H1 (cell line): Measurements from ENCODE around the gene SLC39A9. TPM values are rescaled to one million over a fixed set of nuclear protein-coding genes. Genes with fewer than 3 reads are reported as not detected.

Source experiments
- CTCF ChIA-PET: fragments of 300-600 bp; sonication (Branson Sonifier 250); formaldehyde crosslinking; loops from one replicate; lab custom pipeline; 2021; ENCODE audit not compliant: partially characterized antibody; lab: Charles Lee
- POLR2A ChIA-PET: fragments of 300-600 bp; sonication (Branson Sonifier 250); formaldehyde crosslinking; loops from one replicate; lab custom pipeline; 2021; ENCODE audit warnings: inconsistent platforms; ENCODE audit not compliant: partially characterized antibody; lab: Charles Lee
- DNase-seq, 2 experiments: peaks; one replicate each; pipeline versions ENCODE4 v3.0.0 to v3.0.0-alpha.2; 2010 to 2022; ENCODE audit warnings: low spot score in 2 of 2, low read depth in 1 of 2, mixed read lengths in 1 of 2
- FAIRE-seq: peaks from 2 replicates; lab custom pipeline; 2011; peaks lifted over from hg19 to GRCh38; lab: Jason Lieb, UNC
- H2AFZ ChIP-seq: 2 replicates; pipeline ENCODE4 v1.8.1; 2012; ENCODE audit warnings: low read length, inconsistent platforms
- H2AK5ac ChIP-seq: 2 replicates; pipeline ENCODE4 v1.6.1; 2013; ENCODE audit warnings: low read depth, low read length
- H2BK120ac ChIP-seq: replicated peaks from 2 replicates; pipeline ENCODE3; 2013; ENCODE audit warnings: low read depth, low read length, inconsistent platforms
- H2BK12ac ChIP-seq: 2 replicates; pipeline ENCODE4 v1.6.1; 2013; ENCODE audit warnings: low read depth, low read length
- H2BK15ac ChIP-seq: 2 replicates; pipeline ENCODE4 v1.6.1; 2013; ENCODE audit warnings: low read length
- H2BK20ac ChIP-seq: 2 replicates; pipeline ENCODE4 v1.6.1; 2013; ENCODE audit warnings: low read length
- H2BK5ac ChIP-seq: 2 replicates; pipeline ENCODE4 v1.6.1; 2013; ENCODE audit warnings: low read depth, low read length
- H3K14ac ChIP-seq: 2 replicates; pipeline ENCODE4 v1.6.1; 2013; ENCODE audit warnings: inconsistent platforms; ENCODE audit not compliant: insufficient read length
- H3K18ac ChIP-seq: 2 replicates; pipeline ENCODE4 v1.6.1; 2013; ENCODE audit warnings: low read length; ENCODE audit errors: extremely low read depth
- H3K23ac ChIP-seq: 2 replicates; pipeline ENCODE4 v1.6.1; 2013; ENCODE audit warnings: inconsistent platforms; ENCODE audit not compliant: insufficient read length
- H3K23me2 ChIP-seq: 2 replicates; pipeline ENCODE4 v1.6.1; 2013; ENCODE audit warnings: low read depth, low read length
- H3K27ac ChIP-seq: 2 replicates; pipeline ENCODE4 v1.6.1; 2011; ENCODE audit warnings: low read depth, low read length, inconsistent platforms
- H3K27me3 ChIP-seq, 4 experiments: replicated peaks in 1 of 4; 1 replicate in 1 of 4; 2 replicates in 3 of 4; pipeline versions ENCODE4 v1.6.1 to v1.8.1; 2011 to 2013; ENCODE audit warnings: low read length in 3 of 4, mild to moderate bottlenecking in 3 of 4, inconsistent platforms in 2 of 4, mixed read lengths in 2 of 4, moderate library complexity in 1 of 4; ENCODE audit not compliant: control insufficient read depth in 3 of 4, insufficient read depth in 3 of 4; ENCODE audit errors: extremely low read depth in 1 of 4
- H3K36me3 ChIP-seq, 4 experiments: 2 replicates each; pipeline versions ENCODE4 v1.6.1 to v1.8.1; 2011 to 2013; ENCODE audit warnings: mild to moderate bottlenecking in 4 of 4, low read length in 3 of 4, moderate library complexity in 2 of 4, control low read depth in 1 of 4, inconsistent platforms in 1 of 4; ENCODE audit not compliant: insufficient read depth in 4 of 4, control insufficient read depth in 2 of 4
- H3K4ac ChIP-seq: replicated peaks from 2 replicates; pipeline ENCODE3; 2013; ENCODE audit warnings: low read length, low read depth, mixed read lengths, inconsistent platforms; ENCODE audit not compliant: insufficient read length
- H3K4me1 ChIP-seq, 4 experiments: replicated peaks in 1 of 4; 1 replicate in 1 of 4; 2 replicates in 3 of 4; pipeline versions ENCODE4 v1.6.1 to v1.8.1; 2011 to 2013; ENCODE audit warnings: low read length in 3 of 4, inconsistent platforms in 2 of 4, mixed read lengths in 1 of 4; ENCODE audit not compliant: insufficient read depth in 4 of 4, control insufficient read depth in 3 of 4
- H3K4me2 ChIP-seq, 2 experiments: 2 replicates each; pipeline versions ENCODE4 v1.6.1 to v1.8.1; 2011 to 2013; ENCODE audit warnings: low read depth in 2 of 2, low read length in 2 of 2, control low read depth in 1 of 2, inconsistent platforms in 1 of 2, mild to moderate bottlenecking in 1 of 2; ENCODE audit not compliant: insufficient read depth in 1 of 2
- H3K4me3 ChIP-seq, 4 experiments: fragments of 200-600, 300-600 bp in 1 of 4; sonication (generic), shearing (Covaris generic), sonication (Bioruptor Twin) in 1 of 4; 2 replicates each; pipeline versions ENCODE4 v1.5.1 to v1.8.1; 2011 to 2016; ENCODE audit warnings: low read length in 4 of 4, low read depth in 3 of 4, control low read depth in 2 of 4, inconsistent platforms in 2 of 4, mild to moderate bottlenecking in 2 of 4, mixed read lengths in 1 of 4, moderate library complexity in 1 of 4; ENCODE audit not compliant: insufficient read depth in 2 of 4; ENCODE audit errors: extremely low read depth in 1 of 4
- H3K56ac ChIP-seq: replicated peaks from 2 replicates; pipeline ENCODE3; 2013; ENCODE audit warnings: low read depth, mild to moderate bottlenecking, mixed read lengths, low read length, inconsistent platforms; ENCODE audit not compliant: insufficient read length
- H3K79me1 ChIP-seq: 2 replicates; pipeline ENCODE4 v1.6.1; 2013; ENCODE audit warnings: low read depth, low read length, control low read depth
- H3K79me2 ChIP-seq, 2 experiments: 2 replicates each; pipeline versions ENCODE4 v1.6.1 to v1.8.1; 2012 to 2013; ENCODE audit warnings: low read length in 2 of 2, mild to moderate bottlenecking in 2 of 2, inconsistent platforms in 1 of 2; ENCODE audit not compliant: insufficient read depth in 2 of 2, control insufficient read depth in 1 of 2
- H3K9ac ChIP-seq, 4 experiments: replicated peaks in 1 of 4; 1 replicate in 1 of 4; 2 replicates in 3 of 4; pipeline versions ENCODE4 v1.6.1 to v1.8.1; 2011 to 2013; ENCODE audit warnings: low read depth in 3 of 4, low read length in 3 of 4, control low read depth in 2 of 4, mild to moderate bottlenecking in 2 of 4, moderate library complexity in 2 of 4, inconsistent platforms in 1 of 4; ENCODE audit errors: extremely low read depth in 1 of 4
- H3K9me3 ChIP-seq, 2 experiments: 2 replicates each; pipeline versions ENCODE4 v1.6.1 to v1.8.1; 2012 to 2013; ENCODE audit warnings: mild to moderate bottlenecking in 2 of 2, moderate library complexity in 2 of 2, control low read depth in 1 of 2, inconsistent platforms in 1 of 2, low read depth in 1 of 2, low read length in 1 of 2, mixed read lengths in 1 of 2; ENCODE audit not compliant: insufficient read depth in 2 of 2
- H4K20me1 ChIP-seq, 2 experiments: replicated peaks in 1 of 2; 2 replicates each; pipeline versions ENCODE3 to v1.8.1; 2011 to 2013; ENCODE audit warnings: inconsistent platforms in 2 of 2, low read length in 2 of 2, mild to moderate bottlenecking in 1 of 2; ENCODE audit not compliant: insufficient read depth in 2 of 2, control insufficient read depth in 1 of 2
- H4K5ac ChIP-seq: 2 replicates; pipeline ENCODE4 v1.6.1; 2013; ENCODE audit warnings: low read length, low read depth, mixed read lengths, inconsistent platforms; ENCODE audit not compliant: insufficient read length
- H4K8ac ChIP-seq: 2 replicates; pipeline ENCODE4 v1.8.0; 2013; ENCODE audit warnings: mild to moderate bottlenecking, moderate library complexity, low read length, inconsistent platforms; ENCODE audit not compliant: insufficient read depth; ENCODE audit errors: extremely low read depth
- H4K91ac ChIP-seq: replicated peaks from 2 replicates; pipeline ENCODE3; 2013; ENCODE audit warnings: low read length, mixed read lengths, inconsistent platforms; ENCODE audit not compliant: insufficient read length
- BRCA1 ChIP-seq: IDR thresholded peaks from 2 replicates; pipeline ENCODE4 v1.6.1; 2012; ENCODE audit warnings: low read depth, low read length, improper control_type of control experiment
- CREB1 ChIP-seq: IDR thresholded peaks from 2 replicates; pipeline ENCODE4 v1.6.1; 2012; ENCODE audit warnings: inconsistent platforms
- JUND ChIP-seq: IDR thresholded peaks from 2 replicates; pipeline ENCODE4 v1.6.1; 2011; ENCODE audit warnings: mild to moderate bottlenecking, improper control_type of control experiment, low read length
- polyA plus RNA-seq, 7 experiments: library from polyadenylated mRNA; depleted of rRNA in 3 of 7; stranded (reverse) in 5 of 7; unstranded in 2 of 7; fragments of >200 nt in 5 of 7; fragments of 200-250 nt in 2 of 7; gene quantifications; 1 replicate in 5 of 7; 2 replicates in 1 of 7; 4 replicates in 1 of 7; pipeline versions ENCODE4 v1.2.1 to v1.2.3, GENCODE V29; 2011 to 2013; ENCODE audit warnings: missing spikeins in 2 of 7, mixed read lengths in 2 of 7
- total RNA-seq: library from RNA; stranded (reverse); fragmentation: NEBNext Ultra II Directional; extraction: Animal tissue kit (Norgen Biotek cat#: 25700); gene quantifications from 2 replicates; pipeline ENCODE4 v1.2.1, GENCODE V29; 2021
- TF ChIP-seq, protein P1 (sequence below): IDR thresholded peaks from 2 replicates; pipeline ENCODE4 v1.6.1; 2012; ENCODE audit warnings: low read length, inconsistent platforms

Gene SLC39A9
- total and polyA plus RNA-seq, 2 of the 8 experiments (the other 6 are each of a cell fraction or from before 2014, with no cell fraction given), result 31.0 to 44.2 TPM

DNA sequence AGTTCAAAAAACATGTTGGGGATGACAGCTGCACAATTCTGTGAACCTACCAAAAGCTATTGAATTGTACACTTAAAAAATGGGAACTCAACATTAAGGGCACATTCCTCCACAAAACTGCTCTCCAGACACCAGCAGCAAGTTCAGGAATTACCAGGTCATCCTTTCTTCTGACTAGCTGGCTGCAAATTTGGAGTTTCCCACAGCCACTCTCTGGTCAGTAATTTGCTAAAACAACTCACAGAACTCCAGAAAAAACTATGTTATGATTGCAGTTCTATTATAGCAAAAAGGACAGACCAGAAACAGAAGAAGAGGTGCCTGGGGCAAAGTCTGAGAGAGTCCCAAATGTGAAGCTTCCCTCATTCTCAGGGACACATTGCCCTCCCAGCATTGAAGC, 65.9 kb downstream of the SLC39A9 start:
- H3K4me2 ChIP-seq, result no peak overlapping the region
- no peaks in the 10 kb centered on the region for H4K20me1 ChIP-seq
- H2BK120ac ChIP-seq, result no peak overlapping the region
- H3K4me3 ChIP-seq, result no peak overlapping the region
- no peaks in the 10 kb centered on the region for H3K9me3 ChIP-seq
- no peaks in the 10 kb centered on the region for H3K4me1 ChIP-seq
- ChIA-PET CTCF (interaction anchor here (1.0 to 3.3 kb wide), 6 partner anchors 10 to 107 kb away, joined by 3 to 24 read pairs (median 4); no protein-coding TSS in a partner anchor), POLR2A (interaction anchor here (1.0 kb wide), 1 partner anchor 66 kb away, joined by 4 read pairs; the partner anchor contains the start of genes ERH and SLC39A9)
- H2BK5ac ChIP-seq, result no peak overlapping the region
- no peak overlapping the region for H3K23ac ChIP-seq
- H3K27ac ChIP-seq, result no peak overlapping the region
- no peaks in the 10 kb centered on the region for H3K23me2 ChIP-seq
- no peak overlapping the region for H4K91ac ChIP-seq
- no peak overlapping the region for H3K14ac ChIP-seq
- no peak overlapping the region for H2BK20ac ChIP-seq
- H3K79me2 ChIP-seq, result no peaks in the 10 kb centered on the region
- H3K4ac ChIP-seq, result no peak overlapping the region
- H3K36me3 ChIP-seq, result no peaks in the 10 kb centered on the region
- H2AFZ ChIP-seq, result no peak overlapping the region
- H3K18ac ChIP-seq, result no peak overlapping the region
- H3K27me3 ChIP-seq, result no peaks in the 10 kb centered on the region
- H2AK5ac ChIP-seq, result no peak overlapping the region
- H2BK15ac ChIP-seq, result no peak overlapping the region
- no peak overlapping the region for H4K8ac ChIP-seq
- no peaks in the 10 kb centered on the region for H3K79me1 ChIP-seq
- no peak overlapping the region for H2BK12ac ChIP-seq
- no peak for TF ChIP-seq BRCA1
- TF ChIP-seq CREB1, result no peak
- TF ChIP-seq, protein P1, sequence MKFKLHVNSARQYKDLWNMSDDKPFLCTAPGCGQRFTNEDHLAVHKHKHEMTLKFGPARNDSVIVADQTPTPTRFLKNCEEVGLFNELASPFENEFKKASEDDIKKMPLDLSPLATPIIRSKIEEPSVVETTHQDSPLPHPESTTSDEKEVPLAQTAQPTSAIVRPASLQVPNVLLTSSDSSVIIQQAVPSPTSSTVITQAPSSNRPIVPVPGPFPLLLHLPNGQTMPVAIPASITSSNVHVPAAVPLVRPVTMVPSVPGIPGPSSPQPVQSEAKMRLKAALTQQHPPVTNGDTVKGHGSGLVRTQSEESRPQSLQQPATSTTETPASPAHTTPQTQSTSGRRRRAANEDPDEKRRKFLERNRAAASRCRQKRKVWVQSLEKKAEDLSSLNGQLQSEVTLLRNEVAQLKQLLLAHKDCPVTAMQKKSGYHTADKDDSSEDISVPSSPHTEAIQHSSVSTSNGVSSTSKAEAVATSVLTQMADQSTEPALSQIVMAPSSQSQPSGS, result no peak
- no peak for TF ChIP-seq JUND
- no peak overlapping the region for H3K56ac ChIP-seq
- DNase-seq (no peak), FAIRE-seq (no peak)
- no peak overlapping the region for H4K5ac ChIP-seq
- no peak overlapping the region for H3K9ac ChIP-seq
